HG02588 (cell line): Measurements from ENCODE around the gene SUSD1.
A peak's percentile ranks its signal among the peaks of the same experiment; 100 is the strongest.
"Not testable (repeated sequence)": the region's sequence is repeated elsewhere in the genome, so short reads cannot be mapped to it uniquely, and the experiment has no call there.

Source experiments
- ATAC-seq: cut with Tn5 transposase; IDR thresholded peaks from one replicate; pipeline ENCODE4 v1.9.1; 2021; ENCODE audit warnings: mild to moderate bottlenecking, moderate library complexity; ENCODE audit not compliant: unreplicated experiment

The SUSD1 gene

GRCh38 chr9:112174965-112175795 is at the start of gene SUSD1:
Gene SUSD1, minus strand, starts transcription at chr9:112175297. Its CDS starts 62 bp downstream, at chr9:112175235.
- peak; percentile 48 for ATAC-seq

GRCh38 chr9:112224401-112225289 is 49.5 kb upstream of the SUSD1 start:
- peak; percentile 65 for ATAC-seq

- peak; percentile 96 for ATAC-seq
Measured at GRCh38 chr9:112218908-112219307, 43.8 kb upstream of the SUSD1 start.

- no peak for ATAC-seq
Measured at GRCh38 chr9:112212926-112213325, 37.8 kb upstream of the SUSD1 start.

- ATAC-seq: no peak
Measured at GRCh38 chr9:112207451-112207850, 32.4 kb upstream of the SUSD1 start.

GRCh38 chr9:112203536-112203935 is 28.4 kb upstream of the SUSD1 start:
- no peak for ATAC-seq

GRCh38 chr9:112200711-112201110 is 25.6 kb upstream of the SUSD1 start:
- ATAC-seq: no peak

GRCh38 chr9:112198646-112199045 is 23.5 kb upstream of the SUSD1 start:
- no peak for ATAC-seq

- no peak for ATAC-seq
Measured at GRCh38 chr9:112194969-112195431, 19.9 kb upstream of the SUSD1 start.

GRCh38 chr9:112193572-112194288 is 18.6 kb upstream of the SUSD1 start:
- ATAC-seq: no peak

GRCh38 chr9:112190320-112190719 is 15.2 kb upstream of the SUSD1 start:
- ATAC-seq: not testable (repeated sequence)

GRCh38 chr9:112188884-112189283 is 13.8 kb upstream of the SUSD1 start:
- no peak for ATAC-seq

GRCh38 chr9:112187404-112187803 is 12.3 kb upstream of the SUSD1 start:
- ATAC-seq: no peak

GRCh38 chr9:112186695-112187094 is 11.6 kb upstream of the SUSD1 start:
- ATAC-seq: no peak

- no peak for ATAC-seq
Measured at GRCh38 chr9:112184946-112185345, 9.8 kb upstream of the SUSD1 start.

GRCh38 chr9:112184221-112184620 is 9.1 kb upstream of the SUSD1 start:
- no peak for ATAC-seq

- no peak for ATAC-seq
Measured at GRCh38 chr9:112180387-112180881, 5.3 kb upstream of the SUSD1 start.

- no peak for ATAC-seq
Measured at GRCh38 chr9:112179816-112180215, 4.7 kb upstream of the SUSD1 start.

GRCh38 chr9:112176524-112176923 is 1.4 kb upstream of the SUSD1 start:
- ATAC-seq: no peak

GRCh38 chr9:112175796-112176315 is 759 bp upstream of the SUSD1 start:
- no peak for ATAC-seq
